Activated naive CD8-positive, alpha-beta T cell treated with anti-CD3 and anti-CD28 coated beads, Interleukin-2, amount 50 U/mL, for 16 hours (primary cell): ENCODE data around the gene OOSP3.
"Not testable (repeated sequence)": the region's sequence is repeated elsewhere in the genome, so short reads cannot be mapped to it uniquely, and the experiment has no call there.

Source experiments
- DNase-seq: peaks from one replicate; pipeline ENCODE4 v3.0.0-alpha.2; 2020; ENCODE audit warnings: low read depth, low spot score

OOSP3 gene

GRCh38 chr11:59878575-59878974 is at the start of gene OOSP3:
TSS of gene OOSP3 (plus strand) at chr11:59878782. CDS start at chr11:59878809, 27 bp downstream.
- no peak for DNase-seq

- DNase-seq, result no peak
Observed at GRCh38 chr11:59829358-59829757, 49.2 kb upstream of the OOSP3 start.

- DNase-seq, result no peak
Observed at GRCh38 chr11:59833602-59834001, 45.0 kb upstream of the OOSP3 start.

GRCh38 chr11:59839615-59840014 is 39.0 kb upstream of the OOSP3 start:
- DNase-seq, result no peak

GRCh38 chr11:59841514-59841913 is 37.1 kb upstream of the OOSP3 start:
- no peak for DNase-seq

GRCh38 chr11:59842316-59842715 is 36.3 kb upstream of the OOSP3 start:
- no peak for DNase-seq

GRCh38 chr11:59845399-59845798 is 33.2 kb upstream of the OOSP3 start, which contains the start of gene CBLIF:
TSS of gene CBLIF (minus strand) at chr11:59845499. CDS start at chr11:59845453, 46 bp downstream.
- no peak for DNase-seq

- DNase-seq, result no peak
Observed at GRCh38 chr11:59846556-59846955, 32.0 kb upstream of the OOSP3 start.

GRCh38 chr11:59847626-59848025 is 31.0 kb upstream of the OOSP3 start:
- DNase-seq, result no peak

GRCh38 chr11:59848439-59848838 is 30.1 kb upstream of the OOSP3 start:
- DNase-seq, result not testable (repeated sequence)

- no peak for DNase-seq
Observed at GRCh38 chr11:59849129-59849528, 29.5 kb upstream of the OOSP3 start.

GRCh38 chr11:59849551-59849950 is 29.0 kb upstream of the OOSP3 start:
- not testable (repeated sequence) for DNase-seq

- DNase-seq, result not testable (repeated sequence)
Observed at GRCh38 chr11:59851416-59851815, 27.2 kb upstream of the OOSP3 start.

- no peak for DNase-seq
Observed at GRCh38 chr11:59854871-59855270, 23.7 kb upstream of the OOSP3 start.

GRCh38 chr11:59857439-59858434 is 20.8 kb upstream of the OOSP3 start:
- no peak for DNase-seq

- DNase-seq, result no peak
Observed at GRCh38 chr11:59859673-59860072, 18.9 kb upstream of the OOSP3 start.

GRCh38 chr11:59862252-59862651 is 16.3 kb upstream of the OOSP3 start:
- no peak for DNase-seq

- no peak for DNase-seq
Observed at GRCh38 chr11:59865031-59865430, 13.6 kb upstream of the OOSP3 start.

- no peak for DNase-seq
Observed at GRCh38 chr11:59866397-59866796, 12.2 kb upstream of the OOSP3 start, which contains the start of gene TCN1. TSS of gene TCN1 (minus strand) at chr11:59866487. CDS start at chr11:59866470, 17 bp downstream.

GRCh38 chr11:59866836-59867235 is 11.7 kb upstream of the OOSP3 start:
- DNase-seq, result no peak

- no peak for DNase-seq
Observed at GRCh38 chr11:59867946-59868345, 10.6 kb upstream of the OOSP3 start.

- DNase-seq, result no peak
Observed at GRCh38 chr11:59872076-59872475, 6.5 kb upstream of the OOSP3 start.
